ENCODE results near the gene ATP23. TPM values are rescaled to one million over a fixed set of nuclear protein-coding genes. Genes with fewer than 3 reads are reported as not detected.
A peak's percentile ranks its signal among the peaks of the same experiment; 100 is the strongest.

The ATP23 gene
- total RNA-seq, 2 experiments from 2014 or later, result 27.5 to 51.3 TPM

- peak overlapping the region; percentile 69 for H3K4me2 ChIP-seq (ENCODE audit: low read length)
- peak overlapping the region; percentile 59 for H3K4me3 ChIP-seq (ENCODE audit: low read depth, low read length, poor library complexity, severe bottlenecking)
- peaks cover 92% of the 10 kb centered on the region for H3K4me1 ChIP-seq (ENCODE audit: insufficient read depth, low read length, poor library complexity, severe bottlenecking)
- no peaks in the 10 kb centered on the region for H3K79me2 ChIP-seq (ENCODE audit: insufficient read depth, low read depth, low read length)
- no peaks in the 10 kb centered on the region for H3K9me2 ChIP-seq (ENCODE audit: insufficient read depth, low read length)
- intact Hi-C loops (cut with micrococcal nuclease; ENCODE audit: unreplicated experiment), result no loop called here
- no peak for TF ChIP-seq CTCF (conservative IDR thresholded peaks at IDR 0.05; ENCODE audit: low read length)
- TF ChIP-seq EZH2phosphoT487 (IDR thresholded peaks at IDR 0.05; ENCODE audit: borderline replicate concordance, low read depth, low read length), result no peak
- no peaks in the 10 kb centered on the region for H3K36me3 ChIP-seq (ENCODE audit: insufficient read depth, low read length)
- H3K27ac ChIP-seq (ENCODE audit: low read depth, low read length, poor library complexity, severe bottlenecking), result peak overlapping the region; percentile 82
- H2AFZ ChIP-seq (ENCODE audit: low read length), result peak overlapping the region; percentile 92
- POLR2A ChIA-PET, result interaction anchor here (0.6 to 7.3 kb wide), 19 partner anchors 9 to 135 kb away, joined by 3 to 153 read pairs (median 4); partner anchors contain the start of genes ATP23 and CTDSP2
- H4K20me1 ChIP-seq (ENCODE audit: insufficient read depth, low read length), result no peaks in the 10 kb centered on the region
- BruUV-seq (replicated peaks), result TSS peak; percentile 71
- CTCF ChIA-PET (ENCODE audit: unreplicated experiment), result interaction anchor here (0.5 to 4.0 kb wide), 14 partner anchors 8 to 139 kb away, joined by 3 to 23 read pairs (median 6); partner anchors contain the start of gene CTDSP2
- H3K9me3 ChIP-seq (ENCODE audit: low read length), result no peaks in the 10 kb centered on the region
- peak; percentile 49 for DNase-seq (ENCODE audit: low spot score)
Observed at GRCh38 chr12:57895389-57896114, 45.8 kb upstream of the ATP23 start.

- peak; percentile 47 for DNase-seq (ENCODE audit: low spot score)
- no TSS peak for BruUV-seq (replicated peaks)
- Histone ChIP-seq H3K4me1 (ENCODE audit: insufficient read depth, low read length, poor library complexity, severe bottlenecking) (peaks cover 88% of the 10 kb centered on the region), H3K9me2 (ENCODE audit: insufficient read depth, low read length) (no peaks in the 10 kb centered on the region), H4K20me1 (ENCODE audit: insufficient read depth, low read length) (no peaks in the 10 kb centered on the region), H3K4me3 (ENCODE audit: low read depth, low read length, poor library complexity, severe bottlenecking) (peak overlapping the region; percentile 59), H3K4me2 (ENCODE audit: low read length) (peak overlapping the region; percentile 69), H3K79me2 (ENCODE audit: insufficient read depth, low read depth, low read length) (no peaks in the 10 kb centered on the region), H3K36me3 (ENCODE audit: insufficient read depth, low read length) (no peaks in the 10 kb centered on the region), H3K9me3 (ENCODE audit: low read length) (no peaks in the 10 kb centered on the region), H3K27ac (ENCODE audit: low read depth, low read length, poor library complexity, severe bottlenecking) (peak overlapping the region; percentile 82), H2AFZ (ENCODE audit: low read length) (peak overlapping the region; percentile 92)
- intact Hi-C loops (cut with micrococcal nuclease; ENCODE audit: unreplicated experiment), result no loop called here
- ChIA-PET CTCF (ENCODE audit: unreplicated experiment) (interaction anchor here (0.6 to 4.0 kb wide), 10 partner anchors 7 to 94 kb away, joined by 3 to 23 read pairs (median 7); partner anchors contain the start of gene CTDSP2), POLR2A (interaction anchor here (0.6 to 7.3 kb wide), 16 partner anchors 8 to 66 kb away, joined by 3 to 153 read pairs (median 5); partner anchors contain the start of genes ATP23 and CTDSP2)
- TF ChIP-seq CTCF (conservative IDR thresholded peaks at IDR 0.05; ENCODE audit: low read length) (no peak), EZH2phosphoT487 (IDR thresholded peaks at IDR 0.05; ENCODE audit: borderline replicate concordance, low read depth, low read length) (no peak)
Observed at GRCh38 chr12:57896115-57896433, 45.3 kb upstream of the ATP23 start.
